ENCODE data around the gene KLHL29. TPM values are rescaled to one million over a fixed set of nuclear protein-coding genes. Genes with fewer than 3 reads are reported as not detected.

KLHL29 gene
- total RNA-seq, 2 donors from 2014 or later = 2.0 to 4.2 TPM

DNA sequence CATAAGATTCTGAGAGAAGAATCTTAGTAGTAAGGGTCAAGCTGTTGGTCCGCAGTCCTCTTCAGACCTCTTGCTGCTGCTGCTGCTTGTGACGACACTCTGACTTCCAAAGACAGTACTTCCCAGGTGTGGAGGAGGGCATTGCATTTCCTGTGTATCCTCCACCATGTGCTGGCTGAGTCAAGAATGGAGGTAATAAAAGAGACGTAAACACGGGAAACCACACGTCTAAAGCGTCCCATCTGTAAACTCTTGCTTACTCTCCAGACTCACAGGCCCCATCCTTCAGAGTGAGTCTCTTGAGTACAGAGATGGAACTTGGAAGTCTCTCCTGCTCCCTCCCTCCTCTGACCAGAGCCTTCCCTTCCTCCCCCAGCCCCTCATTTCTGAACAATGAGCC, 25.6 kb downstream of the KLHL29 start:
- Histone ChIP-seq H3K4me1 (no peaks in the 10 kb centered on the region), H3K4me3 (no peak overlapping the region), H3K27ac (no peak overlapping the region), H3K9me3 (no peaks in the 10 kb centered on the region), H3K27me3 (no peaks in the 10 kb centered on the region), H3K36me3 (no peaks in the 10 kb centered on the region)
- TF ChIP-seq, protein P1, sequence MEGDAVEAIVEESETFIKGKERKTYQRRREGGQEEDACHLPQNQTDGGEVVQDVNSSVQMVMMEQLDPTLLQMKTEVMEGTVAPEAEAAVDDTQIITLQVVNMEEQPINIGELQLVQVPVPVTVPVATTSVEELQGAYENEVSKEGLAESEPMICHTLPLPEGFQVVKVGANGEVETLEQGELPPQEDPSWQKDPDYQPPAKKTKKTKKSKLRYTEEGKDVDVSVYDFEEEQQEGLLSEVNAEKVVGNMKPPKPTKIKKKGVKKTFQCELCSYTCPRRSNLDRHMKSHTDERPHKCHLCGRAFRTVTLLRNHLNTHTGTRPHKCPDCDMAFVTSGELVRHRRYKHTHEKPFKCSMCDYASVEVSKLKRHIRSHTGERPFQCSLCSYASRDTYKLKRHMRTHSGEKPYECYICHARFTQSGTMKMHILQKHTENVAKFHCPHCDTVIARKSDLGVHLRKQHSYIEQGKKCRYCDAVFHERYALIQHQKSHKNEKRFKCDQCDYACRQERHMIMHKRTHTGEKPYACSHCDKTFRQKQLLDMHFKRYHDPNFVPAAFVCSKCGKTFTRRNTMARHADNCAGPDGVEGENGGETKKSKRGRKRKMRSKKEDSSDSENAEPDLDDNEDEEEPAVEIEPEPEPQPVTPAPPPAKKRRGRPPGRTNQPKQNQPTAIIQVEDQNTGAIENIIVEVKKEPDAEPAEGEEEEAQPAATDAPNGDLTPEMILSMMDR (IDR thresholded peaks at IDR 0.05) = no peak
- no peak for DNase-seq (ENCODE audit: low spot score)

DNA sequence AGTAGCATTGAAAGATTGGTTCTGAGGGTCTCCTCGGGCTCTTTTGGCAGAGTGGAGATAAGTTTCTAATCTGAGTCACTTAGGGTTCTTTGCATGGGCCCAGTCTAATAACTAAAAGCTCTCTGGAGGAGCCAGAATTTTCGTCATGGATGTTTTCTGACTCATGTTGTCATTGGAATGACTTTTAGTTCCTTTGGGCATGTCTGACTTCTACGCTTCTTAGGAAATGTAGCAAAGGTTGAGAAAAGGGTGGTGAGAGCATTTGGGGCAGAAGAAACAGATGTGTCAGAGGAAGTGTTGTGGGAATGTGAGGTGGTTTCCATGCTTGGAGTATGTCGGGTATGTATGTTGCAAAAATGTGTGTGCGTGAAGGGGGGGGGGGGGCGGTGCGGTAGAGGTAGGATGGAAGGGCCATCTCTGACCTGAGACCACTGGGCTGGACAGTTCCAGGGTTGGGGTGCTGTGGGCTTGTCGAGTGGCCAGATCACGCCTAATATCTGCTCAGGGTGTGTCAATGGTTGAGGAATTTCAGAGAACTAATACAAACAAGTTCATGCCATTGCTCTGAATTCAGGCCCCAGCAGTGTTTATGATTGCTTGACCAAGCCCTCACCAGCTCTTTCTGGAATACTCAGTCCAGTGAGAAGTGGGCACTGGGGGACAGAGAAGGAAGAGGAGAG, 26.9 kb downstream of the KLHL29 start:
- no peak overlapping the region for H3K4me3 ChIP-seq
- H3K27me3 ChIP-seq = no peaks in the 10 kb centered on the region
- TF ChIP-seq, protein P1 (IDR thresholded peaks at IDR 0.05) = no peak
- no peak for DNase-seq (ENCODE audit: low spot score)
- no peaks in the 10 kb centered on the region for H3K4me1 ChIP-seq
- H3K36me3 ChIP-seq = no peaks in the 10 kb centered on the region
- H3K27ac ChIP-seq = peak overlapping the region; percentile 10 to 35
- no peaks in the 10 kb centered on the region for H3K9me3 ChIP-seq

DNA sequence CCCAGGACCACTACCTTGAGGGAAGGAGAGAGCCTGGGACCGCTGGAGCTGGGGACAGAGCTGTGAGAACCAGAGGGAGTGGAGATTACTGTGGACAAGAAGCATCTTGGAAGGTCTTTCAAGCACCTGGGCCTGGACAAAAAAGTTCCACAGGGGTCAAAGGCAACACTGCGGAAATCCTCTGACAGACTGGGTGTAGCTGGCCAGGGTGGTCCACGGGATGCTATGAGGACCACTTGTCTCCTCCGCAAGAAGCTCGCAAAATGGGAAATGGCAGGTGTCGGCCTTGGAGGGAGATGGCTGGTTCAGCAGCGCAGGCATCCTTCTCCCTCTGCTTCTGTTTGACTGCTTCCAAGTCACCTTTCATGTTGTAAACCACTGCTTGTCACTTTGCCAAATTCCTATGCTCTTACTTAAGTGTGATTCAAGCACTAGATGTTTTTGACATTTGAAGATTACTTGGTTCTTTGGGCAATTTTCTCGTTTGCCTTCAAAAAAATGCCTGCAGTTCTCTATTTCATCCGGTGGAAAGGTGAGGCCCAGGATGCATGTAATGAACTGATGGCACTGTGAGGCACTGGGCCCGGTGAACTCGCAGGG, 27.7 kb downstream of the KLHL29 start:
- Histone ChIP-seq H3K27me3 (no peaks in the 10 kb centered on the region), H3K4me1 (no peaks in the 10 kb centered on the region), H3K9me3 (no peaks in the 10 kb centered on the region), H3K4me3 (no peak overlapping the region), H3K27ac (peak overlapping the region; percentile 10 to 23), H3K36me3 (no peaks in the 10 kb centered on the region)
- no peak for DNase-seq (ENCODE audit: low spot score)
- TF ChIP-seq, protein P1 (IDR thresholded peaks at IDR 0.05) = no peak

DNA sequence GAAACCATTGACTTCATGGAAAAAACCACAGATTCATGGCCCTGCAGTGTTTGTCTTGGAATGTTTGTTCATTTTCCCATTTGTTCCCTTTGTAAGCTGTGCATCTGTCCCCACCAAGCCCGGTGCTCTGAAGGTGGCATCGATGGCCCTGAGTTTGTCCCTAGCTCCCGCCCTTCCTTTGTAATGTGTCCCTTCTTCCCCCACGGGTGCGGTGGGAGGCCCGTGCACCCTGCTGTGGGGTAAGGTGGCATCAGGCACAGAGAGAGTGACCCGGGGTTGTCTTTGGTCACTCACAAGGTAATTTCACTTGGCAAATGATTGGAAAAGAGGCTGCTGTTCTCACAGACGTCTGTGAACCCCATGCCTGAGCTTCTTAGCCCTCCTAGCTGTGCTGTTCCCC, 28.7 kb downstream of the KLHL29 start:
- no peaks in the 10 kb centered on the region for H3K36me3 ChIP-seq
- no peaks in the 10 kb centered on the region for H3K9me3 ChIP-seq
- no peak for DNase-seq (ENCODE audit: low spot score)
- H3K4me3 ChIP-seq = no peak overlapping the region
- H3K27me3 ChIP-seq = no peaks in the 10 kb centered on the region
- no peak overlapping the region for H3K27ac ChIP-seq
- TF ChIP-seq, protein P1 (IDR thresholded peaks at IDR 0.05) = no peak
- H3K4me1 ChIP-seq = no peaks in the 10 kb centered on the region

DNA sequence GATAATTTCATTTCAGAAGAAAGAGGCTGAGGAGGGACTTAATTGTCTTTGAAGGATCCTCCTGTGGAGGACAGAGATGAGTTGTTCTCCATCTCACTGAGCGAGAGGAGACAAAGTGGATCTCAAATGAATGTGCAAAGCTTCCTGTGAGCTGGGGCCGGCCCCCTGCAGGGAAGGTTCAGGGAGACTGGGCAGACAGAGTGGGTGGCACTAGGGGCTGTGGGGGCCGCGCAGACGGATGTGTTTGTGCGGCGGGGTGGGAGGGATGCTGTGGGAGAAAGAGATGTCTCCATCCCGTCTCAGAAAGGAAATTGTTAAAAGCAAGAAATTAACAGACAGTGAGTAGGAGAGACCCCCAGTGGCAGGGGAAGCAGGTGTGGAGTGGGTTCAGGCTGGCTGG, 29.1 kb downstream of the KLHL29 start:
- no peaks in the 10 kb centered on the region for H3K9me3 ChIP-seq
- H3K4me3 ChIP-seq = no peak overlapping the region
- H3K27me3 ChIP-seq = no peaks in the 10 kb centered on the region
- no peak for DNase-seq (ENCODE audit: low spot score)
- H3K27ac ChIP-seq = no peak overlapping the region
- H3K4me1 ChIP-seq = no peaks in the 10 kb centered on the region
- H3K36me3 ChIP-seq = no peaks in the 10 kb centered on the region
- TF ChIP-seq, protein P1 (IDR thresholded peaks at IDR 0.05) = no peak
